Spleen (tissue), 7 donors: ENCODE measurements around the gene FAM163A.
"Not testable (repeated sequence)": the region's sequence is repeated elsewhere in the genome, so short reads cannot be mapped to it uniquely, and the experiment has no call there.

Experiments
- CTCF ChIP-seq, 11 experiments: fragments of 200-600 bp in 7 of 11; fragments of 450-650 bp in 4 of 11; sonication (generic) in 4 of 11; IDR thresholded peaks in 8 of 11; conservative IDR thresholded peaks in 3 of 11; 1 replicate in 7 of 11; 2 replicates in 4 of 11; pipeline versions ENCODE4 v1.4.0 to v1.8.0; 2016 to 2021; ENCODE audit warnings: antibody characterized with exemption in 11 of 11, inconsistent platforms in 4 of 11, mild to moderate bottlenecking in 1 of 11
- POLR2A ChIP-seq, 3 donors: fragments of 450-650 bp; IDR thresholded peaks; one replicate each; pipeline ENCODE4 v1.5.1; 2017; ENCODE audit warnings: antibody characterized with exemption in 3 of 3, mild to moderate bottlenecking in 1 of 3
- POLR2AphosphoS5 ChIP-seq, 3 donors: sonication (generic); formaldehyde crosslinking; IDR thresholded peaks; one replicate each; pipeline ENCODE4 v1.5.1; 2017; ENCODE audit warnings: antibody characterized with exemption in 3 of 3
- donor health status: DM: no; HTN: no; CAD: no; lungs with moderate emphysema.
- donor health status: DM: no; HTN: no; CAD: no.
- donor health status: DM: no; HTN: no; CAD: no.

DNA sequence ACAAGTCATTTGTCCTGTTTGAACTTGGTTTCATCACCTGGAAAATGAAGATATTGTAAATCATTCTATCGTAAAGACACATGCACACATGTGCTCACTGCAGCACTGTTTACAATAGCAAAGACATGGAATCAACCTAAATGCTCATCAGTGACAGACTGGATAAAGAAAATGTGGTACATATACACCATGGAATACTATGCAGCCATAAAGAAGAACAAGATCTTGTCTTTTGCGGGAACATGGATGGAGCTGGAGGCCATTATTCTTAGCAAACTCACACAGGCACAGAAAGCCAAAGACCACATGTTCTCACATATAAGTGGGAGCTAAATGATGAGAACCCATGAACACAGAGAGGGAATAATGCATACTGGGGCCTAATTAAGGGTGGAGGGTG lies 61.3 kb downstream of the FAM163A start:
- not testable (repeated sequence) for TF ChIP-seq POLR2A (IDR thresholded peaks at IDR 0.05); CTCF (IDR thresholded peaks at IDR 0.05 in 8 of 11, conservative IDR thresholded peaks at IDR 0.05 in 3 of 11); POLR2AphosphoS5 (IDR thresholded peaks at IDR 0.05)
